H9 (cell line): Measurements from ENCODE around the gene GFRA1. TPM values are rescaled to one million over a fixed set of nuclear protein-coding genes. Genes with fewer than 3 reads are reported as not detected.

Experiments used
- DNase-seq: peaks from one replicate; pipeline ENCODE4 v3.0.0-alpha.2; 2017
- H2AFZ ChIP-seq: one replicate; pipeline ENCODE4 v1.6.1; 2013; ENCODE audit warnings: mild to moderate bottlenecking, low read length, control low read depth, moderate library complexity
- H2AK5ac ChIP-seq: 2 replicates; pipeline ENCODE4 v1.6.1; 2013; ENCODE audit warnings: low read length, control low read depth, mixed read lengths; ENCODE audit not compliant: insufficient read length
- H2BK120ac ChIP-seq: one replicate; pipeline ENCODE4 v1.6.1; 2013; ENCODE audit warnings: low read depth, mild to moderate bottlenecking, low read length, control low read depth, inconsistent platforms; ENCODE audit not compliant: poor library complexity, severe bottlenecking
- H2BK12ac ChIP-seq: 2 replicates; pipeline ENCODE4 v1.6.1; 2013; ENCODE audit warnings: low read length, control low read depth, mixed read lengths, low read depth; ENCODE audit not compliant: insufficient read length
- H2BK15ac ChIP-seq: 2 replicates; pipeline ENCODE4 v1.6.1; 2013; ENCODE audit warnings: low read depth, low read length, control low read depth
- H2BK20ac ChIP-seq: one replicate; pipeline ENCODE4 v1.6.1; 2013; ENCODE audit warnings: low read depth, mild to moderate bottlenecking, low read length, control low read depth, inconsistent platforms; ENCODE audit not compliant: poor library complexity, severe bottlenecking
- H2BK5ac ChIP-seq: 2 replicates; pipeline ENCODE4 v1.6.1; 2013; ENCODE audit warnings: low read length, control low read depth, mixed read lengths; ENCODE audit not compliant: insufficient read length
- H3K14ac ChIP-seq: 2 replicates; pipeline ENCODE4 v1.6.1; 2013; ENCODE audit warnings: low read length, control low read depth; ENCODE audit not compliant: insufficient read depth
- H3K18ac ChIP-seq: 2 replicates; pipeline ENCODE4 v1.6.1; 2013; ENCODE audit warnings: low read depth, mild to moderate bottlenecking, mixed read lengths, low read length, control low read depth; ENCODE audit not compliant: insufficient read length
- H3K23ac ChIP-seq: 2 replicates; pipeline ENCODE4 v1.6.1; 2013; ENCODE audit warnings: low read length, control low read depth, mixed read lengths, low read depth; ENCODE audit not compliant: insufficient read length
- H3K23me2 ChIP-seq: 2 replicates; pipeline ENCODE4 v1.6.1; 2013; ENCODE audit warnings: low read depth, mild to moderate bottlenecking, mixed read lengths, low read length, control low read depth; ENCODE audit not compliant: insufficient read length, poor library complexity, severe bottlenecking
- H3K27ac ChIP-seq: 2 replicates; pipeline ENCODE4 v1.5.1; 2013; ENCODE audit warnings: low read length, control low read depth, mixed read lengths, low read depth; ENCODE audit not compliant: insufficient read length
- H3K27me3 ChIP-seq: 2 replicates; pipeline ENCODE4 v1.6.1; 2013; ENCODE audit warnings: low read length, control low read depth, inconsistent platforms; ENCODE audit not compliant: insufficient read depth
- H3K4ac ChIP-seq: 2 replicates; pipeline ENCODE4 v1.6.1; 2013; ENCODE audit warnings: low read depth, mild to moderate bottlenecking, control low read depth, inconsistent platforms, low read length, moderate library complexity
- H3K4me1 ChIP-seq: 2 replicates; pipeline ENCODE4 v1.6.1; 2013; ENCODE audit warnings: low read length, control low read depth, inconsistent platforms; ENCODE audit not compliant: insufficient read depth
- H3K4me2 ChIP-seq: 2 replicates; pipeline ENCODE4 v1.6.1; 2013; ENCODE audit warnings: low read length, control low read depth, mixed read lengths; ENCODE audit not compliant: insufficient read length, insufficient read depth
- H3K56ac ChIP-seq: 2 replicates; pipeline ENCODE4 v1.6.1; 2013; ENCODE audit warnings: low read depth, mild to moderate bottlenecking, mixed read lengths, low read length, control low read depth; ENCODE audit not compliant: insufficient read length
- H3K79me1 ChIP-seq: 2 replicates; pipeline ENCODE4 v1.6.1; 2013; ENCODE audit warnings: low read depth, mild to moderate bottlenecking, moderate library complexity, low read length, control low read depth, inconsistent platforms; ENCODE audit not compliant: insufficient read depth, poor library complexity, severe bottlenecking
- H3K79me2 ChIP-seq: 2 replicates; pipeline ENCODE4 v1.6.1; 2013; ENCODE audit warnings: low read length, control low read depth, inconsistent platforms; ENCODE audit not compliant: insufficient read depth
- H3K9ac ChIP-seq: 2 replicates; pipeline ENCODE4 v1.6.1; 2013; ENCODE audit warnings: low read length, control low read depth, mixed read lengths; ENCODE audit not compliant: insufficient read length; ENCODE audit errors: extremely low read depth
- H3K9me3 ChIP-seq: one replicate; pipeline ENCODE4 v1.6.1; 2013; ENCODE audit warnings: low read depth, low read length, inconsistent platforms; ENCODE audit not compliant: control insufficient read depth
- H3T11ph ChIP-seq: one replicate; pipeline ENCODE4 v1.6.1; 2013; ENCODE audit warnings: mild to moderate bottlenecking, low read length, control low read depth, inconsistent platforms
- H4K20me1 ChIP-seq: one replicate; pipeline ENCODE4 v1.6.1; 2013; ENCODE audit not compliant: control insufficient read depth, insufficient read length, insufficient read depth
- H4K5ac ChIP-seq: 2 replicates; pipeline ENCODE4 v1.6.1; 2013; ENCODE audit warnings: low read depth, mild to moderate bottlenecking, mixed read lengths, low read length, control low read depth; ENCODE audit not compliant: insufficient read length
- H4K8ac ChIP-seq: replicated peaks from 2 replicates; pipeline ENCODE4 v1.6.1; 2013; ENCODE audit warnings: low read length, control low read depth, mixed read lengths, low read depth; ENCODE audit not compliant: insufficient read length
- H4K91ac ChIP-seq: 2 replicates; pipeline ENCODE4 v1.6.1; 2013; ENCODE audit warnings: low read depth, mild to moderate bottlenecking, moderate library complexity, mixed read lengths, low read length, control low read depth; ENCODE audit not compliant: insufficient read length
- H3K27ac Mint-ChIP-seq, 3 experiments: 2 replicates in 2 of 3; 3 replicates in 1 of 3; pipeline ENCODE4 v1.8.0; 2020 to 2021; ENCODE audit warnings: mixed read lengths in 3 of 3, mild to moderate bottlenecking in 1 of 3, moderate library complexity in 1 of 3
- H3K27me3 Mint-ChIP-seq: 2 replicates; pipeline ENCODE4 v1.8.0; 2021; ENCODE audit warnings: low read depth, mild to moderate bottlenecking, moderate library complexity, mixed read lengths
- H3K36me3 Mint-ChIP-seq, 3 experiments: 2 replicates in 2 of 3; 3 replicates in 1 of 3; pipeline ENCODE4 v1.8.0; 2020 to 2021; ENCODE audit warnings: low read depth in 3 of 3, mixed read lengths in 3 of 3; ENCODE audit not compliant: insufficient read depth in 1 of 3
- H3K4me1 Mint-ChIP-seq, 2 experiments: 2 replicates each; pipeline ENCODE4 v1.8.0; 2020; ENCODE audit warnings: mixed read lengths in 2 of 2
- H3K4me3 Mint-ChIP-seq, 2 experiments: 2 replicates in 1 of 2; 3 replicates in 1 of 2; pipeline ENCODE4 v1.8.0; 2020 to 2021; ENCODE audit warnings: mild to moderate bottlenecking in 2 of 2, mixed read lengths in 2 of 2, moderate library complexity in 1 of 2
- H3K9me3 Mint-ChIP-seq, 2 experiments: 2 replicates in 1 of 2; 3 replicates in 1 of 2; pipeline ENCODE4 v1.8.0; 2020; ENCODE audit warnings: mild to moderate bottlenecking in 2 of 2, mixed read lengths in 2 of 2, moderate library complexity in 1 of 2
- WGBS: extraction: QIAGEN DNeasy Blood & Tissue Kit; methylation state at CpG from one replicate; pipeline ENCODE4 v1.1.7; 2013; ENCODE audit warnings: missing lambda C conversion rate, low lambda C conversion rate, mixed read lengths; ENCODE audit not compliant: insufficient read length; ENCODE audit errors: extremely low coverage; 5-methylcytosine and 5-hydroxymethylcytosine counted together
- total RNA-seq: library from RNA; stranded (reverse); gene quantifications from 2 replicates; pipeline ENCODE4 v1.2.1, GENCODE V29; 2021
- TF ChIP-seq, protein P1 (sequence below): fragments of 200-600 bp; sonication (generic); conservative IDR thresholded peaks from 3 replicates; pipeline ENCODE4 v1.8.0; 2021; ENCODE audit warnings: antibody characterized with exemption, mild to moderate bottlenecking

GFRA1 gene
- total RNA-seq, 1 experiment from 2014 or later: 0.24 TPM

DNA sequence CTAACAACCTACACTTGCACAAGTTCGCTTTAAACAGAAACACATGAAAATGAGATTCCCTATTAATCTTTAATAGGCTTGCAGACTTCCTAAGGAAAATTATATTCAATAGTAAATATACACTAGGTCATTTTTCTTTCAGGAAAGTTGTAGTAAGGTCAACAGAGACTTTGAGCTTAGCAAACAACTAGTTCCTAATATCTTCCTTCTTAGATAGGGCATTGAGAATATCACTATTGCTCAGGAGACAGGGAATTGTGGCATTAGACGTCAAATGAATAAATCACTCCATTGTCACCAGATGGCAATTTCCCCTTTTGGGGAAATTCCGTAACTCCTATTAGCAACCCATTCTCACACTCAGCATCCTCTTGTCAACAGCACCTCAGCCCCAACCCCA lies 164.9 kb downstream of the GFRA1 start:
- Histone ChIP-seq H3K79me2 (no peaks in the 10 kb centered on the region), H3K4ac (no peak overlapping the region)
- peaks cover 0 to 2% of the 10 kb centered on the region in 2 experiments; a peak in 3 of 5 replicates for H3K9me3 Mint-ChIP-seq

More for the DNA sequence above, 164.9 kb downstream of the GFRA1 start:
- H3K4me3 Mint-ChIP-seq: no peak overlapping the region
- H3K27me3 ChIP-seq: no peaks in the 10 kb centered on the region
- no peak overlapping the region for H3K27ac ChIP-seq
- no peak overlapping the region for H2AK5ac ChIP-seq
- H2BK15ac ChIP-seq: no peak overlapping the region
- no peaks in the 10 kb centered on the region for H3K23me2 ChIP-seq
- no peak overlapping the region for H2BK120ac ChIP-seq
- H3K9me3 ChIP-seq: no peaks in the 10 kb centered on the region
- no peak overlapping the region for H3K18ac ChIP-seq
- no peaks in the 10 kb centered on the region for H3K4me1 ChIP-seq
- H3K4me2 ChIP-seq: no peak overlapping the region
- H2AFZ ChIP-seq: no peak overlapping the region
- H3T11ph ChIP-seq: no peak overlapping the region
- H3K23ac ChIP-seq: no peak overlapping the region
- H3K36me3 Mint-ChIP-seq: peaks cover 2 to 4% (median 3%) of the 10 kb centered on the region in 3 experiments; a peak in 4 of 7 replicates
- no peak overlapping the region for H4K91ac ChIP-seq
- H2BK20ac ChIP-seq: no peak overlapping the region
- H3K4me1 Mint-ChIP-seq: peaks cover 0 to 12% of the 10 kb centered on the region in 2 experiments; a peak in 3 of 4 replicates
- TF ChIP-seq, protein P1, sequence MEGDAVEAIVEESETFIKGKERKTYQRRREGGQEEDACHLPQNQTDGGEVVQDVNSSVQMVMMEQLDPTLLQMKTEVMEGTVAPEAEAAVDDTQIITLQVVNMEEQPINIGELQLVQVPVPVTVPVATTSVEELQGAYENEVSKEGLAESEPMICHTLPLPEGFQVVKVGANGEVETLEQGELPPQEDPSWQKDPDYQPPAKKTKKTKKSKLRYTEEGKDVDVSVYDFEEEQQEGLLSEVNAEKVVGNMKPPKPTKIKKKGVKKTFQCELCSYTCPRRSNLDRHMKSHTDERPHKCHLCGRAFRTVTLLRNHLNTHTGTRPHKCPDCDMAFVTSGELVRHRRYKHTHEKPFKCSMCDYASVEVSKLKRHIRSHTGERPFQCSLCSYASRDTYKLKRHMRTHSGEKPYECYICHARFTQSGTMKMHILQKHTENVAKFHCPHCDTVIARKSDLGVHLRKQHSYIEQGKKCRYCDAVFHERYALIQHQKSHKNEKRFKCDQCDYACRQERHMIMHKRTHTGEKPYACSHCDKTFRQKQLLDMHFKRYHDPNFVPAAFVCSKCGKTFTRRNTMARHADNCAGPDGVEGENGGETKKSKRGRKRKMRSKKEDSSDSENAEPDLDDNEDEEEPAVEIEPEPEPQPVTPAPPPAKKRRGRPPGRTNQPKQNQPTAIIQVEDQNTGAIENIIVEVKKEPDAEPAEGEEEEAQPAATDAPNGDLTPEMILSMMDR: no peak
- no CpG with 5 or more reads among the region's 3 CpGs for WGBS
- no peak overlapping the region for H3K9ac ChIP-seq
- no peak overlapping the region for H4K8ac ChIP-seq
- no peak overlapping the region for H3K27ac Mint-ChIP-seq
- H4K5ac ChIP-seq: no peak overlapping the region
- no peaks in the 10 kb centered on the region for H3K79me1 ChIP-seq
- DNase-seq: no peak
- no peak overlapping the region for H2BK5ac ChIP-seq
- no peak overlapping the region for H3K56ac ChIP-seq
- peaks cover 6% of the 10 kb centered on the region for H3K27me3 Mint-ChIP-seq
- no peaks in the 10 kb centered on the region for H4K20me1 ChIP-seq
- H3K14ac ChIP-seq: no peak overlapping the region
- no peak overlapping the region for H2BK12ac ChIP-seq
